ENCODE results near the gene PIGR. TPM values are rescaled to one million over a fixed set of nuclear protein-coding genes. Genes with fewer than 3 reads are reported as not detected.

PIGR gene
- total and polyA plus RNA-seq, 9 of the 15 experiments (the other 6 are each of a cell fraction or from before 2014, with no cell fraction given) = 0.01 to 1.5 (median 0.03) TPM; not detected in 4

GRCh38 chr1:206967096-206967849, 21.0 kb upstream of the PIGR start (continued):
- TF ChIP-seq FOXA3 (CRISPR knock-in tag; conservative IDR thresholded peaks at IDR 0.05 in 1 of 2, IDR thresholded peaks at IDR 0.05 in 1 of 2) (peak in 1 of 2 experiments; percentile 28; a peak in 1 of 4 replicates), EP300 (IDR thresholded peaks at IDR 0.05; ENCODE audit: low read length) (no peak), ZBTB7A (IDR thresholded peaks at IDR 0.05; ENCODE audit: borderline replicate concordance, control insufficient read depth, low read depth, low read length) (no peak), E2F5 (CRISPR knock-in tag; IDR thresholded peaks at IDR 0.05) (no peak), PCBP2 (IDR thresholded peaks at IDR 0.05; ENCODE audit: low read depth, low read length, poor library complexity, severe bottlenecking) (no peak), POLR3A (IDR thresholded peaks at IDR 0.05; ENCODE audit: borderline replicate concordance, extremely low read depth, insufficient read depth, insufficient read length) (no peak), GABPA (tag; conservative IDR thresholded peaks at IDR 0.05; ENCODE audit: low read depth) (peak; percentile 54; the same call in 1 of the 2 replicates), ZMIZ1 (IDR thresholded peaks at IDR 0.05; ENCODE audit: low read depth in 2 of 2, low read length in 2 of 2) (no peak), ETV6 (IDR thresholded peaks at IDR 0.05; ENCODE audit: borderline replicate concordance in 1 of 2, low read depth in 2 of 2, low read length in 1 of 2) (peak in 1 of 2 experiments; percentile 54; a peak in 1 of 4 replicates), ETV6 (CRISPR knock-in tag; IDR thresholded peaks at IDR 0.05; ENCODE audit: borderline replicate concordance) (no peak), DEAF1 (CRISPR knock-in tag; IDR thresholded peaks at IDR 0.05) (no peak), CEBPG (CRISPR knock-in tag; IDR thresholded peaks at IDR 0.05) (no peak), CEBPG (tag; conservative IDR thresholded peaks at IDR 0.05 in 1 of 2, IDR thresholded peaks at IDR 0.05 in 1 of 2) (peak in 1 of 2 experiments; percentile 34; a peak in 1 of 4 replicates)
